Natural killer cell (primary cell): ENCODE results near the gene CTNNA2. TPM values are rescaled to one million over a fixed set of nuclear protein-coding genes. Genes with fewer than 3 reads are reported as not detected.

ENCODE experiments used
- ATAC-seq, 3 donors: fragments of 150-1000 bp in 2 of 3; fragments of 200-7000 bp in 1 of 3; cut with Tn5 transposase; 1 replicate in 1 of 3; 2 replicates in 2 of 3; pipeline ENCODE4 v1.10.0; 2021; ENCODE audit warnings: mild to moderate bottlenecking in 2 of 3, moderate library complexity in 2 of 3
- DNase-seq, 2 donors: peaks; one replicate each; pipeline versions ENCODE4 v3.0.0 to v3.0.0-alpha.2; 2013 to 2021; ENCODE audit warnings: mixed read lengths in 1 of 2
- H3K27ac ChIP-seq: one replicate; pipeline ENCODE4 v1.5.1; 2013; ENCODE audit warnings: mild to moderate bottlenecking, low read length
- H3K27me3 ChIP-seq: one replicate; pipeline ENCODE4 v1.6.1; 2013; ENCODE audit warnings: low read length; ENCODE audit not compliant: control insufficient read depth, insufficient read depth
- H3K36me3 ChIP-seq: one replicate; pipeline ENCODE4 v1.6.1; 2013; ENCODE audit warnings: low read length; ENCODE audit not compliant: control insufficient read depth, insufficient read depth
- H3K4me1 ChIP-seq: one replicate; pipeline ENCODE4 v1.6.1; 2013; ENCODE audit warnings: low read length; ENCODE audit not compliant: control insufficient read depth, insufficient read depth
- H3K4me3 ChIP-seq: one replicate; pipeline ENCODE4 v1.5.1; 2013; ENCODE audit warnings: low read length
- H3K9me3 ChIP-seq: one replicate; pipeline ENCODE4 v1.6.1; 2013; ENCODE audit warnings: low read length; ENCODE audit not compliant: control insufficient read depth, insufficient read depth
- H3K27ac Mint-ChIP-seq, 2 donors: one replicate each; pipeline ENCODE4 v1.8.0; 2022; ENCODE audit warnings: mild to moderate bottlenecking in 2 of 2, mixed read lengths in 2 of 2, moderate library complexity in 1 of 2
- H3K27me3 Mint-ChIP-seq, 2 donors: one replicate each; pipeline ENCODE4 v1.8.0; 2022; ENCODE audit warnings: low read depth in 2 of 2, mixed read lengths in 2 of 2
- H3K36me3 Mint-ChIP-seq: one replicate; pipeline ENCODE4 v1.8.0; 2022; ENCODE audit warnings: mixed read lengths
- H3K4me1 Mint-ChIP-seq, 2 donors: one replicate each; pipeline ENCODE4 v1.8.0; 2022; ENCODE audit warnings: mixed read lengths in 2 of 2
- H3K4me3 Mint-ChIP-seq: one replicate; pipeline ENCODE4 v1.8.0; 2022; ENCODE audit warnings: mild to moderate bottlenecking, moderate library complexity, mixed read lengths
- H3K9me3 Mint-ChIP-seq, 2 donors: one replicate each; pipeline ENCODE4 v1.8.0; 2022; ENCODE audit warnings: mixed read lengths in 2 of 2
- CTCF ChIP-seq: fragments of 200-600 bp; IDR thresholded peaks from one replicate; pipeline ENCODE4 v1.8.0; 2022; ENCODE audit warnings: antibody characterized with exemption
- WGBS: methylation state at CpG from one replicate; pipeline ENCODE4 v1.1.7; 2013; ENCODE audit warnings: missing lambda C conversion rate; ENCODE audit not compliant: insufficient coverage; 5-methylcytosine and 5-hydroxymethylcytosine counted together
- intact Hi-C: fragments of 100-400 bp; cut with micrococcal nuclease; formaldehyde crosslinking; loops from one replicate; pipeline ENCODE4 v1.14.2; 2022
- total RNA-seq, 4 donors: library from RNA; stranded (reverse); fragments of 120-200 nt in 1 of 4; gene quantifications; one replicate each; pipeline versions ENCODE4 v1.2.3 to v1.2.4, GENCODE V29; 2013 to 2022

CTNNA2 gene
- total RNA-seq: not detected
- not detected for total RNA-seq (2013)

- no peaks in the 10 kb centered on the region for H3K36me3 Mint-ChIP-seq
- Histone ChIP-seq H3K27ac (no peak within 1 kb of the TSS), H3K27me3 (peaks cover 6% of the 10 kb centered on the region), H3K9me3 (no peaks in the 10 kb centered on the region), H3K36me3 (no peaks in the 10 kb centered on the region), H3K4me1 (no peaks in the 10 kb centered on the region), H3K4me3 (no peak within 1 kb of the TSS)
- no peaks in the 10 kb centered on the region for H3K4me1 Mint-ChIP-seq
- no peak for TF ChIP-seq CTCF
- intact Hi-C loops: no loop called here
- H3K9me3 Mint-ChIP-seq: peaks cover 7 to 12% of the 10 kb centered on the region in 2 donors
- H3K4me3 Mint-ChIP-seq: peak within 1 kb of the TSS; percentile 37
- DNase-seq: peak in 1 of 2 donors; percentile 1
- peaks cover 0 to 10% of the 10 kb centered on the region in 2 donors for H3K27me3 Mint-ChIP-seq
- no peak for ATAC-seq
- H3K27ac Mint-ChIP-seq: no peak within 1 kb of the TSS
- 7% methylated on average over 87 of the region's 87 CpGs for WGBS
These were observed at the start of gene CTNNA2 for GRCh38 chr2:79512442-79513401. Gene CTNNA2 (plus strand): TSS chr2:79513051.

GRCh38 chr2:79487399-79487798 is 25.5 kb upstream of the CTNNA2 start:
- DNase-seq (no peak), ATAC-seq (no peak)
- Histone ChIP-seq H3K27me3 (no peaks in the 10 kb centered on the region), H3K4me3 (no peak overlapping the region), H3K9me3 (no peaks in the 10 kb centered on the region), H3K27ac (no peak overlapping the region), H3K36me3 (no peaks in the 10 kb centered on the region), H3K4me1 (no peaks in the 10 kb centered on the region)
- Mint-ChIP-seq H3K36me3 (no peaks in the 10 kb centered on the region), H3K9me3 (peaks cover 5 to 13% of the 10 kb centered on the region in 2 donors), H3K27ac (no peak overlapping the region), H3K4me3 (no peak overlapping the region), H3K27me3 (no peaks in the 10 kb centered on the region), H3K4me1 (no peaks in the 10 kb centered on the region)
- intact Hi-C loops: no loop called here
- TF ChIP-seq CTCF: no peak
- WGBS: 77% methylated on average over 3 of the region's 3 CpGs

GRCh38 chr2:79511320-79511951 is 1.4 kb upstream of the CTNNA2 start:
- Mint-ChIP-seq H3K36me3 (no peaks in the 10 kb centered on the region), H3K9me3 (peaks cover 7 to 12% of the 10 kb centered on the region in 2 donors), H3K4me3 (no peak overlapping the region), H3K27me3 (peaks cover 0 to 10% of the 10 kb centered on the region in 2 donors), H3K4me1 (no peaks in the 10 kb centered on the region), H3K27ac (no peak overlapping the region)
- Histone ChIP-seq H3K27ac (no peak overlapping the region), H3K4me3 (no peak overlapping the region), H3K36me3 (no peaks in the 10 kb centered on the region), H3K27me3 (peaks cover 6% of the 10 kb centered on the region), H3K9me3 (no peaks in the 10 kb centered on the region), H3K4me1 (no peaks in the 10 kb centered on the region)
- intact Hi-C loops: no loop called here
- ATAC-seq: no peak
- no peak for DNase-seq
- 34% methylated on average over 16 of the region's 16 CpGs for WGBS
- no peak for TF ChIP-seq CTCF
